HepG2 (cell line): ENCODE measurements around the gene RUNDC1. TPM values are rescaled to one million over a fixed set of nuclear protein-coding genes. Genes with fewer than 3 reads are reported as not detected.

ENCODE experiments used
- CCDC6 ChIP-seq: sonication (generic); formaldehyde crosslinking; IDR thresholded peaks from 2 replicates; pipeline ENCODE4 v1.8.1; 2022; ENCODE audit warnings: mild to moderate bottlenecking, missing genetic modification reagents, moderate library complexity
- E2F1 ChIP-seq: sonication (generic); formaldehyde crosslinking; IDR thresholded peaks from 2 replicates; pipeline ENCODE4 v1.5.0; 2020; ENCODE audit warnings: missing genetic modification reagents
- ELF3 ChIP-seq: IDR thresholded peaks from 2 replicates; pipeline ENCODE4 v1.6.1; 2016; ENCODE audit warnings: missing genetic modification reagents, missing compliant biosample characterization
- FOXK1 ChIP-seq: sonication (generic); formaldehyde crosslinking; IDR thresholded peaks from 2 replicates; pipeline ENCODE4 v1.4.0; 2020; ENCODE audit warnings: low read depth, missing genetic modification reagents, borderline replicate concordance
- GLI4 ChIP-seq: sonication (generic); formaldehyde crosslinking; IDR thresholded peaks from 2 replicates; pipeline ENCODE4 v1.5.1; 2020; ENCODE audit warnings: missing genetic modification reagents, mild to moderate bottlenecking, moderate library complexity, borderline replicate concordance
- HNF1B ChIP-seq: sonication (generic); formaldehyde crosslinking; IDR thresholded peaks from 2 replicates; pipeline ENCODE4 v1.5.1; 2020; ENCODE audit warnings: mild to moderate bottlenecking, moderate library complexity, missing genetic modification reagents
- MYPOP ChIP-seq: sonication (generic); formaldehyde crosslinking; IDR thresholded peaks from 2 replicates; pipeline ENCODE4 v1.8.1; 2023; ENCODE audit warnings: mild to moderate bottlenecking, moderate library complexity, missing genetic modification reagents
- MZF1 ChIP-seq: sonication (generic); formaldehyde crosslinking; IDR thresholded peaks from 2 replicates; pipeline ENCODE4 v1.8.1; 2023; ENCODE audit warnings: mild to moderate bottlenecking, missing genetic modification reagents, borderline replicate concordance
- REST ChIP-seq, 2 experiments: IDR thresholded peaks; 2 replicates each; pipeline ENCODE4 v1.6.1; 2011 to 2012; ENCODE audit warnings: low read length in 2 of 2, borderline replicate concordance in 1 of 2, low read depth in 1 of 2, mild to moderate bottlenecking in 1 of 2, moderate library complexity in 1 of 2
- SRSF1 ChIP-seq: fragments of 200-400 bp; formaldehyde crosslinking; optimal IDR thresholded peaks from 2 replicates; pipeline ENCODE3; 2017; ENCODE audit warnings: mild to moderate bottlenecking, low read depth, low read length, moderate library complexity
- ZBTB44 ChIP-seq: sonication (generic); formaldehyde crosslinking; IDR thresholded peaks from 2 replicates; pipeline ENCODE4 v1.4.0; 2020; ENCODE audit warnings: missing genetic modification reagents
- ZBTB8A ChIP-seq: sonication (generic); formaldehyde crosslinking; IDR thresholded peaks from 2 replicates; pipeline ENCODE4 v1.4.0; 2020; ENCODE audit warnings: mild to moderate bottlenecking, low read depth, missing genetic modification reagents, borderline replicate concordance
- ZNF292 ChIP-seq: sonication (generic); formaldehyde crosslinking; IDR thresholded peaks from 2 replicates; pipeline ENCODE4 v1.8.1; 2022; ENCODE audit warnings: mild to moderate bottlenecking, low read depth, missing genetic modification reagents, borderline replicate concordance
- ZNF550 ChIP-seq: sonication (generic); formaldehyde crosslinking; IDR thresholded peaks from 2 replicates; pipeline ENCODE4 v1.4.0; 2020; ENCODE audit warnings: mild to moderate bottlenecking, missing genetic modification reagents, borderline replicate concordance
- ZNF605 ChIP-seq: sonication (generic); formaldehyde crosslinking; IDR thresholded peaks from 2 replicates; pipeline ENCODE4 v1.8.0; 2022; ENCODE audit warnings: mild to moderate bottlenecking, missing genetic modification reagents
- ZNF616 ChIP-seq: sonication (generic); formaldehyde crosslinking; IDR thresholded peaks from 2 replicates; pipeline ENCODE4 v1.5.0; 2020; ENCODE audit warnings: low read depth, mild to moderate bottlenecking, missing genetic modification reagents
- ZNF788 ChIP-seq: sonication (generic); formaldehyde crosslinking; IDR thresholded peaks from 2 replicates; pipeline ENCODE4 v1.5.0; 2020; ENCODE audit warnings: mild to moderate bottlenecking, missing genetic modification reagents, borderline replicate concordance
- polyA plus RNA-seq, 8 experiments: library from polyadenylated mRNA; depleted of rRNA in 3 of 8; stranded (reverse) in 7 of 8; unstranded in 1 of 8; fragments of >200 nt; fragmentation: Illumina TruSeq in 4 of 8; extraction: Trizol in 4 of 8; gene quantifications; 2 replicates each; pipeline versions ENCODE4 v1.2.1 to v1.2.3, GENCODE V29; 2011 to 2016; ENCODE audit warnings: low read depth in 4 of 8, missing spikeins in 1 of 8, mixed read lengths in 1 of 8; ENCODE audit not compliant: insufficient read depth in 1 of 8
- total RNA-seq, 5 experiments: library from RNA; depleted of rRNA; stranded (reverse); fragments of >200 nt; fragmentation: Illumina TruSeq; extraction: Trizol; gene quantifications; 2 replicates each; pipeline ENCODE4 v1.2.3, GENCODE V29; 2016; ENCODE audit warnings: low read depth in 1 of 5

RUNDC1 gene
- total and polyA plus RNA-seq, 2 of the 13 experiments (the other 11 are each of a cell fraction or from before 2014, with no cell fraction given), result 10.3 to 11.4 TPM

GRCh38 chr17:42980766-42981397 lies 517 bp downstream of the RUNDC1 start (continued):
- TF ChIP-seq E2F1 (CRISPR knock-in tag), result no peak
- no peak for TF ChIP-seq ZBTB8A (CRISPR knock-in tag)
- no peak for TF ChIP-seq ZNF550
- peak; percentile 83 for TF ChIP-seq ZNF616
- TF ChIP-seq ZNF788, result peak; percentile 34; the same call in 1 of the 2 replicates
- no peak; the same call in 1 of the 2 replicates for TF ChIP-seq ZBTB44 (CRISPR knock-in tag)
- 0 out of 2 replicates have a peak, but pooled peaks have one; percentile 43 for TF ChIP-seq ZNF292 (CRISPR knock-in tag)
- TF ChIP-seq ELF3, result no peak; the same call in 1 of the 2 replicates
- peak in 1 of 2 experiments; percentile 22; a peak in 1 of 4 replicates for TF ChIP-seq REST (IDR thresholded peaks at IDR 0.05; ENCODE audit: borderline replicate concordance in 1 of 2, low read depth in 1 of 2, low read length in 2 of 2)
- 0 out of 2 replicates have a peak, but pooled peaks have one; percentile 19 for TF ChIP-seq ZNF605 (CRISPR knock-in tag)
- TF ChIP-seq HNF1B (CRISPR knock-in tag), result peak; percentile 8; the same call in 1 of the 2 replicates
- TF ChIP-seq MYPOP (CRISPR knock-in tag), result peak; percentile 97
- TF ChIP-seq GLI4 (CRISPR knock-in tag), result 0 out of 2 replicates have a peak, but pooled peaks have one; percentile 47
- TF ChIP-seq FOXK1, result no peak
- peak; percentile 66; the same call in 1 of the 2 replicates for TF ChIP-seq CCDC6
- TF ChIP-seq SRSF1, result no peak
- 0 out of 2 replicates have a peak, but pooled peaks have one; percentile 20 for TF ChIP-seq MZF1 (CRISPR knock-in tag)
